Stimulated activated CD8-positive, alpha-beta memory T cell treated with anti-CD3 and anti-CD28 coated beads, Interleukin-4, amount 100 ng/mL, for 4 hours (primary cell): Measurements from ENCODE around the gene CDK5RAP1.

Experiments
- DNase-seq, 2 donors: peaks; one replicate each; pipeline ENCODE4 v3.0.0-alpha.2; 2020; ENCODE audit warnings: low read depth in 2 of 2, low spot score in 1 of 2

Gene CDK5RAP1

GRCh38 chr20:33387177-33387576 lies 14.1 kb downstream of the CDK5RAP1 start:
- no peak for DNase-seq

GRCh38 chr20:33386673-33387072 lies 14.6 kb downstream of the CDK5RAP1 start:
- no peak for DNase-seq

DNA sequence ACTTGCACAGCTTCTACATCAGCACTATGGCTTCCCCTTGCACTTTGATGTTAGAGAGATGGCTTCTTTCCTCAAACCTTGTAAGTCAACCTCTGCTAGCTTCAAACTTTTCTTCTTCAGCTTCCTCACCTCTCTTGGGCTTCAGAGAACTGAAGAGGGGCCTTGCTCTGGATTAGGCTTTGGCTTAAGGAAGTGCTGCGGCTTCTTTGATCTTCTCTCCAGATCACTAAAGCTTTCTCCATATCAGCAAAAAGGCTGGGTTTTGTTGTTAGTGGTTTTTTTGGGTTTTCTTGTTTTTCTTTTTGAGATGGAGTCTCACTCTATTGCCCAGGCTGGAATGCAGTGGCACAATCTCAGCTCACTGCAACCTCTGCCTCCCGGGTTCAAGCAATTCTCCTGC lies 24.0 kb downstream of the CDK5RAP1 start:
- no peak for DNase-seq

DNA sequence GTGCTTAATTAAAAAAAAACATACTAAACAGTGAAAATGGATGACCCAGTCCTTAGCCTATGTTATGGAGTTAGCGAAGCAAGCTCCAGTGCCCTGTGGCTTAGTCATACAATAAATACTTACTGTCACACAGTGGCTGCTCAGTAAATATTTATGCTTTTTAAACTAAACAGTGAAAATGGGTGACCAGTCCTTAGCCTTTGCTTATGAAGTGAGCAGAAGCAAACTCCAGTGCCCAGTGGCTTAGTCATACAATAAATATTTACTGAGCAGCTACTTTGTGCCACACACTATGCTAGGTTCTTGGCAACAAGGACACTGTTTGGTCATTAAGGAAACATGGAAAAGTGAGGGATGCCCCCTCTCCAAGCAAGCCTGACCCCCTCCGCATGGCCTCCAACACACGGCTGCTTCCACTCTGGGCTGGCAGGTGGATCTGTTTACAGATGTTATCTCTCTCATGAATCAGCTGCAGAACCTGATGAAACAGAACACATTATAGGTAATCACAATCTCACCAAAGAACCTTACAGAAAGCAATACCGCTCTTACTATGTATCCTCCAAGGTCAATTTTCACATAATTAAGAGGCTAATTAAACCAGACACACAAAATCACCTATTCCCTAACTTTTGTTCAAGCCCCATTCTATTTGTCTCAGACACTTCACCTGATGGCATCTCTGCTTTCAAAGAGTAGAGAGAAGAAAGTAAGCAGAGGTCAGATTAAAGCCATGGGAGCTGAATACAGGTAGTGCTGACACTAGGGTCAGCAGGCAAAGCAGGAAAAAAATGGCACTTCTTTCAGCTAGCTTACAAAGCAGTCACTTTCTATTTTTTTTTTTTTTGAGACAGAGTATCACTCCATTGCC lies 27.3 kb downstream of the CDK5RAP1 start:
- no peak for DNase-seq

GRCh38 chr20:33372993-33373441 lies 28.3 kb downstream of the CDK5RAP1 start:
- DNase-seq, result no peak

DNA sequence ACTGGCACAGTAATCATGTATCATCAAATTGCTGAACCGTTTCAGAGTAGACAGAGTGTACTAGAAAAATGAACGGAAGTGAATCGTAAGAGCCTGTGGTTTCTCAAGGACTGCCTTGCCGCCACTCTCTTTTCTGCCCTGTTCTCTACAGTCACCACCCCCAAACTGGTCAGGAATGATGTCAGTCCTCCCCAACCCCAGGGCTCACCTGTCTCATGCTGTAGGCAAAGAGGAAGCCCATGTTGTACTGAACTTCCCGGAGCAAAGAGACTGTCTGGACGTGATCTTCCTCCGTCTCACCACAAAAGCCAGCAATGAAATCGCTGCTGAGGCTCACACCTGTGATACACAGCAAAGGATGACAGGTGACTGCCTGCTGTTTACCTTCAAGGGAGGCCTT lies 31.0 kb downstream of the CDK5RAP1 start:
- DNase-seq, result peak in 1 of 2 donors; percentile 32

- DNase-seq, result no peak
These were observed 38.4 kb downstream of the CDK5RAP1 start for GRCh38 chr20:33362898-33363297.

DNA sequence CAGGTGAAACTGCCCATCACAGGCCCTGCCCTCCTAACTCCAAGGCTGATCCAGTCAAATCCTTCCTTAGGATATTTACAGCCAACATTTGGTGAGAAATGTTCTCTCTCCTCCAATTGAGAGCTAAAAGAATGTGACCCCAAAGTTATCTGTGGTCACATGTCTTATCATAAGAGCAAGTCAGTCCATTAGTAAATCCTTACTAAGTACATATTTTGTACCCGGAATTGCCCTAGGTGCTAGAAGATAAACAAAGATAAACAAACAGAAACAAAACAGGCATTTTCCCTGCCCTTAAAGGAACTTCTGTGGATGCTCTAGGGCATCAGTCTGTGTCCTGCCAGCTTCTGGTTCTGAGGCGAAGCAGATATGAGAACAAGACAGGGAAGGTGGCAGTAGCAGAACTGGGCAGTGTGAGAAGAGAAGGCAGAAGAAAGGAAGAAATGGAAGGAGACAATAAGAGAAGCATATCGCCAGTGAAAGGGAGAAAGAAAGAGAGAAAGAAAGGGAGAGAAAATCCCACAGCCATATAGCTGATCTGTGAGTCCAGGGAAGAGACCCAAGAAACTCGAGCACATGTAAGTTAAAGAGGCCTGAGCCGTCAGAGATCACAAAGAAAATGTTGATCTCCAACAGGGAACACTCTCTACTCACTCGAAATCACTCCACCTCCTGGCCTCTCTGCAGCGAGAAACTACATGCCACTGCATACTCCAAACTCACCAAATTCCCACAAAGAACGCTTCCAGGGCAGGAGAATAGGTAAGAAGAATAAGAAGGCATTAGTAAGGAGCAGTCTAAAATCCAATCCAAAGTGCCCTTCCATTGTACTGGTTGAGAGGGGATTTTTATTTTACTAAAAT lies 41.7 kb downstream of the CDK5RAP1 start:
- DNase-seq, result no peak

DNA sequence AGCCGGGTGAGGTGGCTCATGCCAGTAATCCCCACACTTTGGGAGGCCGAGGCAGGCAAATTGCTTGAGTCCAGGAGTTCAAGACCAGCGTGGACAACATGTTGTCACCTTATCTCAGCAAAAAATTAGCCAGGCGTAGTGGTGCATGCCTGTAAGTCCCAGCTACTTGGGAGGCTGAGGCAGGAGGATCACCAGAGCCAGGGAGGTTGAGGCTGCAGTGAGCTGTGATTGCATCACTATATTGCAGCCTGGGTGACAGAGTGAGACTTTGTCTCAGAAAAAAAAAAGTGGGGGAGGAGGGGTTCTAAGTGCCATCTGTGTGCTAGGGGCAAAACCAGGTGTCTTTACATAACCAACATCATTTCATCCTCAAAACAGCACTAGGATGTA lies 48.3 kb downstream of the CDK5RAP1 start:
- no peak for DNase-seq

- no peak for DNase-seq
These were observed 48.9 kb downstream of the CDK5RAP1 start for GRCh38 chr20:33352258-33353012.

GRCh38 chr20:33351696-33352095 lies 49.6 kb downstream of the CDK5RAP1 start:
- DNase-seq, result no peak

DNA sequence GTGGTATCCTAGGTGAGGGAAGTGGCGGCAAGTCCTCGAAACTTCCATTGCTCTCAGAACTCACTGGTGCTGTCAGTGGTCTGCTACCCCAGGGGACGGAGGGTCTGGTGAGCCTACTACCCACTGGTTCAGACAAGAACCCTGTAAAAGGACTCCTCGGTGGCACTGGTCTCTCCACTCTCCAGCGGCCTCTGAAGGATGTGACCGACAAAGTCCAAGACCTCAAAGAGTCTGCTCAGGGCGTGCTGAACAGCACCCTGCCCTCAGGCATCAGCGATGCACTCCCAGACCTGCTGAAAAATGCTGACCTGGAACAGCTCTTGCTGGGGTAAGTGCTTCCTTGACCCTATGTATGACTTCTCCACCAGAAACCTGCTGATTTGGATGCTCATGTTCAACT lies 51.8 kb downstream of the CDK5RAP1 start:
- no peak for DNase-seq

DNA sequence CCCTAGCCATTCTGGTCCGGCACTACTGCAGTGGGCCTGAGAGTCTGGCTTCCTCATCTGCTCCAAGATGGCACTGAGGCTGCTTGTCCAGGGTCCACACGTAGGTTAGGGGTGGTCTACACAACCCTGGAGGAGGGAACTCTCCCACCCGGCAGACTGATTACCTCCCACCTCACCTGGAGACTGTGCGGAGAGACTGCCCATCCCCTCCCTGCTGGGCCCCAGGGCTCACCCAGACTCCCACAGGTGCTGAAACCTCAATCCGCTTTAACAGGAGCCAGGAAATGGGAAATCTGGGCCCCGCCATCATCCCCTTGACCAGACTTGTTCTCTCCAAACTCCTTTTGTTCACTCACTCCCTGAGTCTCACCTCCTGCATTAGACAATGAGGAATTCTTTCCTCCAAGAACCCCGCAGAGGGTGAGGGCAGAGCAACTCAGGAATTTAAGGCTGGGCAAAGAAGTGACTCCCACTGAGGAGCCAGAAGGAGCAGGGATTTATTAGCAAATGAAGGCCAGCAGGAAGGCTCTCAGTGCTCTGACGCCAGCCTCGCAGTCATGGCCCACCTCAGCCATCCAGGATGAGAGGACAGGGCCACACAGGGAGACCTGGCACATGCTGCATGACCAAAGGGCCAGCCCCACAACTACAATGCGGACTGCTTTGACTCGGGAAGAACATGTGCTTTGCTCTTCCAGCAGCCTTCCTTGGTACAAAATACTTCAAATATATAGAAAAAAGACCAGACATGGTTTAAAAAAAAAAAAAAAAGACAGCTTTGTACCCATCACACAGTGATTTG lies 53.0 kb downstream of the CDK5RAP1 start:
- no peak for DNase-seq

- no peak for DNase-seq
These were observed 56.0 kb downstream of the CDK5RAP1 start for GRCh38 chr20:33345342-33345741.

GRCh38 chr20:33343521-33343920 lies 57.8 kb downstream of the CDK5RAP1 start:
- no peak for DNase-seq

GRCh38 chr20:33339515-33340058 lies 61.7 kb downstream of the CDK5RAP1 start:
- no peak for DNase-seq

DNA sequence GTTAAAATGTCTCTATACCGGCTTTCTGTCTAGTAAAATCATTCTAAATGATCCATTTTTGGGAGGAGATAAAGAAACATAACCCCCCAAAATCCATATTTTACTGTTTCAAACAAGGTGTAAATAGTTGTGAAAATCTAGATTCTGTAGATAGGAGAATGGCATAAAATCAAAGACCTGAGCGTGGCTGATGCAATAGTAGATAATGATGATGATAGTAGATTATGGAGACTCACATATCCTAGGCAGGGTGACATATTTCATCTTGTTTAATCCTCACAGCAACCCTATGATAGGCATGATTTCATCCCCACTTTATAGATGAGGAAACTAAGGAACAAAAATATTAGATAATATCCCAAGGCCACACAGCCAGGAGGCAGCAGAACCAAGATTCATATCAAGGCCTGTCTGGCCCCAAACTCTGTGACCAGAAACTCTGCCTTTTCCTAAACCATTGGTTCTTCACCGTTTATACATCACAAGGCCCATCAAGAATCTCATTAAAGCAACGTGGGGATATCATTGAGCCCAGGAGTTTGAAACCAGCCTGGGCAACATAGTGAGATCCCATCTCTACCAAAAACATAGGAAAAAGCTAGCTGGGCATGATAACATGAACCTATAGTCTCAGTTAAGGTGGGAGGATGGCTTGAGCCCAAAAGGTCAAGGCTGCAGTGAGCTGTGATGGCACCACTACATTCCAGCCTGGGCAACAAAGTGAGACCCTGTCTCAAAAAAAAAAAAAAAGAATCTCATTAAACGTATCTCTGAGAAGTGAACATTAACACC lies 62.7 kb downstream of the CDK5RAP1 start:
- DNase-seq, result no peak

DNA sequence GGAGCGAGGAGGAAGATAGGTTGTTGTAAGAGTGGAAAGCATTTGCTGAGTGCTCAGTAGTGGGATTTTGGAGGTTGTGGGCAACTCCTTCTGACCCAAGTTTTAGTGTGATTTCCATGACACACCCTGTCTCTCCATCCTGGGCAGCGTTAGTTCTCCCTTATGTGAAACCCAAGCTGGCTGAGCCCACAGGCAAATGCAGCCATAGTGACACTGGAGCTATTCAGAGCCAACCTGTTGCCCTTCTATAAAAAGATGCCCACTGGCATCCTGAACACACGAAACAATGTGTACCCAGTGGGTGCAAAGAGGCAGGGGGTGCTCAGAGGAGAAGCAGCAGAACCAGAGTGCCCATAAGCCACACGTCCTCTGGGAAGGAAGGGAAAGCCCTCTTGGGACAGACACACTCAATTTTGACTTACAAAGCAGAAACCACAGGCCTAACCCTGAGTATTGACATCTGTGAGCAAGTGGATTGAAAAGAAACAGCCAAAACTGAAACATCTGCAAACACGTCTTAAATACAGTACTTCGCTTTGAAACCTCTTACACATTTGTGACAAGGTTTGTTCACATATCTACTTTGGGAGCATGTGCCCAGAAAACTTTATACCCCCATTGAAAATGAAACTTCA lies 63.7 kb downstream of the CDK5RAP1 start:
- DNase-seq, result no peak

DNA sequence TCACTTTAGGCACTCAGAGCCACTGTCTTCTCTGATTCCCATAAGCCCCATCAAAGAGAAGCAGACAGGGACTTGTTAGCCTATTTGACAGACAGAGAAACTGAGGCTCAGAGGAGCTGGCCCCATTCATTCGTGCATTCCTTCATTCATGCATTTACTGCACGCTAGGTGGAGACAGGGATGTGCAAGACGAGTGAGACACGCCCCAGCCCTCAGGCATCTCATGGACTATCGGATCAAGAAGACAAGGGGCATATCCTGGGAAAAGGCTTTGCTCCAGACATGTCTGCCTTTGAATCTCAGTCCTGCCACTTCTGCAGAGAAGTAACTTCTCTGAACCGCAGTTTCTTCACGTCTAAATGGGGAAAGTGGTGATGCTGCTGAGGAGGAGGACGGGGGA lies 64.2 kb downstream of the CDK5RAP1 start:
- no peak for DNase-seq
